SW 1271 (cell line): ENCODE data around the gene GNG7.
"Not testable (repeated sequence)": the region's sequence is repeated elsewhere in the genome, so short reads cannot be mapped to it uniquely, and the experiment has no call there.

Source experiments
- DNase-seq, 2 experiments: peaks; one replicate each; lab custom pipeline; 2025; lab: John Stamatoyannopoulos, UW

Gene GNG7

GRCh38 chr19:2484178-2484937 is 218.1 kb downstream of the GNG7 start:
- DNase-seq = no peak

GRCh38 chr19:2483484-2484151 is 218.9 kb downstream of the GNG7 start:
- no peak for DNase-seq

- DNase-seq = no peak
Measured at GRCh38 chr19:2483084-2483483, 219.4 kb downstream of the GNG7 start.

GRCh38 chr19:2482354-2483038 is 220.0 kb downstream of the GNG7 start:
- no peak for DNase-seq

- DNase-seq = no peak
Measured at GRCh38 chr19:2481466-2481865, 221.0 kb downstream of the GNG7 start.

- no peak for DNase-seq
Measured at GRCh38 chr19:2479556-2480194, 222.8 kb downstream of the GNG7 start.

GRCh38 chr19:2478756-2479555 is 223.5 kb downstream of the GNG7 start:
- DNase-seq = peak in 1 of 2 experiments; percentile 40

- DNase-seq = peak; percentile 56 to 64
Measured at GRCh38 chr19:2478278-2478755, 224.2 kb downstream of the GNG7 start.

GRCh38 chr19:2477732-2478191 is 224.7 kb downstream of the GNG7 start:
- DNase-seq = peak in 1 of 2 experiments; percentile 51

GRCh38 chr19:2477141-2477710 is 225.3 kb downstream of the GNG7 start:
- no peak for DNase-seq

- DNase-seq = peak in 1 of 2 experiments; percentile 53
Measured at GRCh38 chr19:2476451-2477140, 225.9 kb downstream of the GNG7 start.

GRCh38 chr19:2475702-2476450 is 226.6 kb downstream of the GNG7 start, which contains the start of gene GADD45B:
TSS of gene GADD45B (plus strand) at chr19:2476127. CDS start at chr19:2476359, 232 bp downstream.
- DNase-seq = peak; percentile 91 to 94

- DNase-seq = peak in 1 of 2 experiments; percentile 48
Measured at GRCh38 chr19:2475018-2475701, 227.3 kb downstream of the GNG7 start.

GRCh38 chr19:2474232-2475017 is 228.1 kb downstream of the GNG7 start:
- DNase-seq = peak; percentile 48 to 68

- not testable (repeated sequence) for DNase-seq
Measured at GRCh38 chr19:2469915-2470200, 232.6 kb downstream of the GNG7 start.

GRCh38 chr19:2469102-2469914 is 233.2 kb downstream of the GNG7 start:
- DNase-seq = no peak

- DNase-seq = no peak
Measured at GRCh38 chr19:2468596-2468995, 233.9 kb downstream of the GNG7 start.
